Mucosa of rectum (tissue), 2 donors: ENCODE data around the gene PFKFB1.
"Not testable (repeated sequence)": the region's sequence is repeated elsewhere in the genome, so short reads cannot be mapped to it uniquely, and the experiment has no call there.

Experiments used
- H3K27ac ChIP-seq, 2 donors: one replicate each; pipeline ENCODE4 v1.7.0; 2013; ENCODE audit warnings: inconsistent platforms in 2 of 2, low read depth in 2 of 2, low read length in 2 of 2
- H3K27me3 ChIP-seq, 2 donors: one replicate each; pipeline ENCODE4 v1.7.0; 2013; ENCODE audit warnings: low read length in 2 of 2; ENCODE audit not compliant: control insufficient read depth in 2 of 2, insufficient read depth in 2 of 2
- H3K36me3 ChIP-seq, 2 donors: one replicate each; pipeline ENCODE4 v1.7.0; 2013; ENCODE audit warnings: low read length in 2 of 2; ENCODE audit not compliant: control insufficient read depth in 2 of 2, insufficient read depth in 2 of 2
- H3K4me1 ChIP-seq, 2 donors: one replicate each; pipeline ENCODE4 v1.7.0; 2013; ENCODE audit warnings: low read length in 2 of 2, mild to moderate bottlenecking in 1 of 2; ENCODE audit not compliant: control insufficient read depth in 2 of 2, insufficient read depth in 2 of 2
- H3K4me3 ChIP-seq, 2 donors: one replicate each; pipeline ENCODE4 v1.7.0; 2013; ENCODE audit warnings: low read length in 2 of 2
- H3K9ac ChIP-seq, 2 donors: one replicate each; pipeline ENCODE4 v1.7.0; 2013; ENCODE audit warnings: low read length in 2 of 2, low read depth in 1 of 2, mild to moderate bottlenecking in 1 of 2
- H3K9me3 ChIP-seq, 2 donors: one replicate each; pipeline ENCODE4 v1.7.0; 2013; ENCODE audit warnings: low read length in 2 of 2; ENCODE audit not compliant: control insufficient read depth in 2 of 2
- donor health status: healthy.
- donor health status: Normal muscosa, but diverticular disease.

The PFKFB1 gene

GRCh38 chrX:54994668-54995351 lies 822 bp upstream of the PFKFB1 start:
- H3K4me1 ChIP-seq = no peaks in the 10 kb centered on the region
- no peak overlapping the region for H3K4me3 ChIP-seq
- H3K27ac ChIP-seq = no peak overlapping the region
- H3K9me3 ChIP-seq = no peaks in the 10 kb centered on the region
- no peaks in the 10 kb centered on the region for H3K36me3 ChIP-seq
- H3K9ac ChIP-seq = no peak overlapping the region
- H3K27me3 ChIP-seq = peaks cover 0 to 3% of the 10 kb centered on the region in 2 donors

GRCh38 chrX:54992911-54993622 lies 921 bp downstream of the PFKFB1 start:
- Histone ChIP-seq H3K4me3 (no peak overlapping the region), H3K9me3 (no peaks in the 10 kb centered on the region), H3K9ac (no peak overlapping the region), H3K27ac (no peak overlapping the region), H3K27me3 (peaks cover 0 to 3% of the 10 kb centered on the region in 2 donors), H3K4me1 (no peaks in the 10 kb centered on the region), H3K36me3 (no peaks in the 10 kb centered on the region)

- H3K27me3 ChIP-seq = peaks cover 0 to 3% of the 10 kb centered on the region in 2 donors
Observed at GRCh38 chrX:54991706-54992105, 2.3 kb downstream of the PFKFB1 start.

GRCh38 chrX:54983306-54983705 lies 10.7 kb downstream of the PFKFB1 start:
- not testable (repeated sequence) for H3K9me3 ChIP-seq, H3K4me3 ChIP-seq, H3K4me1 ChIP-seq, H3K27ac ChIP-seq, H3K9ac ChIP-seq, H3K27me3 ChIP-seq, H3K36me3 ChIP-seq

More at GRCh38 chrX:54991706-54992105, 2.3 kb downstream of the PFKFB1 start:
- H3K9me3 ChIP-seq = no peaks in the 10 kb centered on the region
- H3K27ac ChIP-seq = no peak overlapping the region
- H3K36me3 ChIP-seq = no peaks in the 10 kb centered on the region
- no peak overlapping the region for H3K9ac ChIP-seq
- H3K4me1 ChIP-seq = no peaks in the 10 kb centered on the region
- no peak overlapping the region for H3K4me3 ChIP-seq

- Histone ChIP-seq H3K27ac (no peak overlapping the region), H3K36me3 (no peaks in the 10 kb centered on the region), H3K4me1 (no peaks in the 10 kb centered on the region), H3K9me3 (no peaks in the 10 kb centered on the region), H3K9ac (no peak overlapping the region), H3K4me3 (no peak overlapping the region), H3K27me3 (peaks cover 2 to 7% of the 10 kb centered on the region in 2 donors)
Observed at GRCh38 chrX:54980334-54980733, 13.7 kb downstream of the PFKFB1 start.

- Histone ChIP-seq H3K36me3 (no peaks in the 10 kb centered on the region), H3K9me3 (no peaks in the 10 kb centered on the region), H3K27me3 (peaks cover under 1 to 7% of the 10 kb centered on the region in 2 donors), H3K9ac (no peak overlapping the region), H3K4me3 (no peak overlapping the region), H3K27ac (no peak overlapping the region), H3K4me1 (no peaks in the 10 kb centered on the region)
Observed at GRCh38 chrX:54979432-54979831, 14.6 kb downstream of the PFKFB1 start.

GRCh38 chrX:54978448-54978847 lies 15.5 kb downstream of the PFKFB1 start:
- Histone ChIP-seq H3K4me1 (no peaks in the 10 kb centered on the region), H3K27ac (no peak overlapping the region), H3K4me3 (no peak overlapping the region), H3K27me3 (peaks cover 0 to 7% of the 10 kb centered on the region in 2 donors), H3K9me3 (no peaks in the 10 kb centered on the region), H3K9ac (no peak overlapping the region), H3K36me3 (no peaks in the 10 kb centered on the region)

GRCh38 chrX:54977387-54977786 lies 16.6 kb downstream of the PFKFB1 start:
- Histone ChIP-seq H3K27me3 (peaks cover 0 to 7% of the 10 kb centered on the region in 2 donors), H3K9me3 (no peaks in the 10 kb centered on the region), H3K4me3 (no peak overlapping the region), H3K9ac (no peak overlapping the region), H3K27ac (no peak overlapping the region), H3K4me1 (no peaks in the 10 kb centered on the region), H3K36me3 (no peaks in the 10 kb centered on the region)

GRCh38 chrX:54964766-54965497 lies 29.1 kb downstream of the PFKFB1 start:
- Histone ChIP-seq H3K4me1 (no peaks in the 10 kb centered on the region), H3K27me3 (peaks cover 0 to 3% of the 10 kb centered on the region in 2 donors), H3K9me3 (no peaks in the 10 kb centered on the region), H3K27ac (no peak overlapping the region), H3K9ac (no peak overlapping the region), H3K36me3 (no peaks in the 10 kb centered on the region), H3K4me3 (no peak overlapping the region)

GRCh38 chrX:54961750-54962149 lies 32.2 kb downstream of the PFKFB1 start:
- Histone ChIP-seq H3K4me1 (no peaks in the 10 kb centered on the region), H3K4me3 (no peak overlapping the region), H3K9ac (no peak overlapping the region), H3K9me3 (no peaks in the 10 kb centered on the region), H3K27me3 (peaks cover 0 to 3% of the 10 kb centered on the region in 2 donors), H3K27ac (no peak overlapping the region), H3K36me3 (no peaks in the 10 kb centered on the region)
